Nephron (organoid): Measurements from ENCODE around the gene CADPS.

Experiments
- H3K27ac Mint-ChIP-seq, 3 experiments: 2 replicates each; pipeline ENCODE4 v1.8.0; 2020; ENCODE audit warnings: mixed read lengths in 3 of 3, mild to moderate bottlenecking in 2 of 3, moderate library complexity in 1 of 3
- H3K27me3 Mint-ChIP-seq: 2 replicates; pipeline ENCODE4 v1.8.0; 2021; ENCODE audit warnings: low read depth, mild to moderate bottlenecking, moderate library complexity, mixed read lengths
- H3K36me3 Mint-ChIP-seq: 2 replicates; pipeline ENCODE4 v1.8.0; 2020; ENCODE audit warnings: low read depth, mixed read lengths
- H3K4me1 Mint-ChIP-seq: 2 replicates; pipeline ENCODE4 v1.8.0; 2020; ENCODE audit warnings: mixed read lengths
- H3K4me3 Mint-ChIP-seq, 3 experiments: 2 replicates each; pipeline ENCODE4 v1.8.0; 2020; ENCODE audit warnings: mild to moderate bottlenecking in 3 of 3, mixed read lengths in 3 of 3, moderate library complexity in 2 of 3
- H3K9me3 Mint-ChIP-seq: 2 replicates; pipeline ENCODE4 v1.8.0; 2020; ENCODE audit warnings: mixed read lengths
- TF ChIP-seq, protein P1 (sequence below), 3 experiments: fragments of 200-600 bp; sonication (generic); IDR thresholded peaks; one replicate each; pipeline ENCODE4 v1.5.0; 2021; ENCODE audit warnings: antibody characterized with exemption in 3 of 3; ENCODE audit not compliant: unreplicated experiment in 3 of 3

The CADPS gene

DNA sequence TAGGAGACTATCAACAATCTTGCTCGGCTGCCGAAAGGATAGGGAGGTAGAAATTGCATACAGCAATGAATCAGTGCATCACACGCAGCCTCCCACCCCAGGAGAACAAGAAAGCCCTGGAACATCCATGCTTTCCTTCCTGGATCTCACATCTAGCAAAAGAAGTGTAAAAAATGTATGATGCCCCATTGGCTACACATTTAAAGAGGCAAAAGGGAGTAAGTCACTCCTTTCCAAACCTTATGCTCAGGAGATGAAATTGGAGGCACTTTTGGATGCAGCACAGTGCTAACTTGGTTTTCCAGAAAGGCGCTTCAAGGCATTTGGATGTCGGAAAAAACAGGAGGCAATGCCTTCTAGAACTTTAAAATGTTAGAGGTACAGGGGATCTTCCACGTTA lies 469.6 kb downstream of the CADPS start:
- no peak overlapping the region for H3K4me3 Mint-ChIP-seq
- no peak overlapping the region for H3K27ac Mint-ChIP-seq
- H3K9me3 Mint-ChIP-seq = no peaks in the 10 kb centered on the region
- no peaks in the 10 kb centered on the region for H3K36me3 Mint-ChIP-seq
- H3K4me1 Mint-ChIP-seq = no peaks in the 10 kb centered on the region
- H3K27me3 Mint-ChIP-seq = peaks cover 24% of the 10 kb centered on the region
- TF ChIP-seq, protein P1, sequence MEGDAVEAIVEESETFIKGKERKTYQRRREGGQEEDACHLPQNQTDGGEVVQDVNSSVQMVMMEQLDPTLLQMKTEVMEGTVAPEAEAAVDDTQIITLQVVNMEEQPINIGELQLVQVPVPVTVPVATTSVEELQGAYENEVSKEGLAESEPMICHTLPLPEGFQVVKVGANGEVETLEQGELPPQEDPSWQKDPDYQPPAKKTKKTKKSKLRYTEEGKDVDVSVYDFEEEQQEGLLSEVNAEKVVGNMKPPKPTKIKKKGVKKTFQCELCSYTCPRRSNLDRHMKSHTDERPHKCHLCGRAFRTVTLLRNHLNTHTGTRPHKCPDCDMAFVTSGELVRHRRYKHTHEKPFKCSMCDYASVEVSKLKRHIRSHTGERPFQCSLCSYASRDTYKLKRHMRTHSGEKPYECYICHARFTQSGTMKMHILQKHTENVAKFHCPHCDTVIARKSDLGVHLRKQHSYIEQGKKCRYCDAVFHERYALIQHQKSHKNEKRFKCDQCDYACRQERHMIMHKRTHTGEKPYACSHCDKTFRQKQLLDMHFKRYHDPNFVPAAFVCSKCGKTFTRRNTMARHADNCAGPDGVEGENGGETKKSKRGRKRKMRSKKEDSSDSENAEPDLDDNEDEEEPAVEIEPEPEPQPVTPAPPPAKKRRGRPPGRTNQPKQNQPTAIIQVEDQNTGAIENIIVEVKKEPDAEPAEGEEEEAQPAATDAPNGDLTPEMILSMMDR (IDR thresholded peaks at IDR 0.05; ENCODE audit: unreplicated experiment in 3 of 3) = no peak

DNA sequence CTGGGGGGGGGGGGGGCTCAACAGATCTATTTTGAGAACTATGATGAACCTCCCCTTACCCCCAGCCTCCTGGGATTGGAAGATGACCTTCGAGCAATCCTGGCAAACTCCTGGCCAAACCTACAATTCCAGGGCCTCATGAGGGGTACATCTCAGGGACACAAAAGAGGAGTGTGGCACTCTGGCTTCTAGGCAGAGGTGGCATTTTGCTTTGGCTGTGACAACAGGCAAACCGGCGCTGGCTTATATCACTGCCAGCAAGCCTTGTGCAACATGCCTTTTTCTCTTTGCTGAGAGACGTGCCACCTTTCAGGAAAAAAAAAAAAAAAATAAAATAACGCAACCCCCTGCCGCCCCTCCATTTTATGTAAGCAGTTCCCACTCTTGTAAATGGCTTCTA lies 470.1 kb downstream of the CADPS start:
- H3K27ac Mint-ChIP-seq = no peak overlapping the region
- no peaks in the 10 kb centered on the region for H3K9me3 Mint-ChIP-seq
- H3K4me3 Mint-ChIP-seq = no peak overlapping the region
- TF ChIP-seq, protein P1 (IDR thresholded peaks at IDR 0.05; ENCODE audit: unreplicated experiment in 3 of 3) = no peak
- peaks cover 23% of the 10 kb centered on the region for H3K27me3 Mint-ChIP-seq
- no peaks in the 10 kb centered on the region for H3K4me1 Mint-ChIP-seq
- no peaks in the 10 kb centered on the region for H3K36me3 Mint-ChIP-seq

GRCh38 chr3:62404321-62404720 lies 470.9 kb downstream of the CADPS start:
- no peaks in the 10 kb centered on the region for H3K9me3 Mint-ChIP-seq
- no peak overlapping the region for H3K27ac Mint-ChIP-seq
- TF ChIP-seq, protein P1 (IDR thresholded peaks at IDR 0.05; ENCODE audit: unreplicated experiment in 3 of 3) = no peak
- peaks cover 19% of the 10 kb centered on the region for H3K27me3 Mint-ChIP-seq
- H3K36me3 Mint-ChIP-seq = no peaks in the 10 kb centered on the region
- no peaks in the 10 kb centered on the region for H3K4me1 Mint-ChIP-seq
- H3K4me3 Mint-ChIP-seq = no peak overlapping the region

- H3K4me3 Mint-ChIP-seq = no peak overlapping the region
- H3K4me1 Mint-ChIP-seq = no peaks in the 10 kb centered on the region
- H3K27me3 Mint-ChIP-seq = peaks cover 16% of the 10 kb centered on the region
- H3K27ac Mint-ChIP-seq = no peak overlapping the region
- H3K36me3 Mint-ChIP-seq = no peaks in the 10 kb centered on the region
- no peaks in the 10 kb centered on the region for H3K9me3 Mint-ChIP-seq
- TF ChIP-seq, protein P1 (IDR thresholded peaks at IDR 0.05; ENCODE audit: unreplicated experiment in 3 of 3) = no peak
These were observed 471.5 kb downstream of the CADPS start for GRCh38 chr3:62403765-62404164.

DNA sequence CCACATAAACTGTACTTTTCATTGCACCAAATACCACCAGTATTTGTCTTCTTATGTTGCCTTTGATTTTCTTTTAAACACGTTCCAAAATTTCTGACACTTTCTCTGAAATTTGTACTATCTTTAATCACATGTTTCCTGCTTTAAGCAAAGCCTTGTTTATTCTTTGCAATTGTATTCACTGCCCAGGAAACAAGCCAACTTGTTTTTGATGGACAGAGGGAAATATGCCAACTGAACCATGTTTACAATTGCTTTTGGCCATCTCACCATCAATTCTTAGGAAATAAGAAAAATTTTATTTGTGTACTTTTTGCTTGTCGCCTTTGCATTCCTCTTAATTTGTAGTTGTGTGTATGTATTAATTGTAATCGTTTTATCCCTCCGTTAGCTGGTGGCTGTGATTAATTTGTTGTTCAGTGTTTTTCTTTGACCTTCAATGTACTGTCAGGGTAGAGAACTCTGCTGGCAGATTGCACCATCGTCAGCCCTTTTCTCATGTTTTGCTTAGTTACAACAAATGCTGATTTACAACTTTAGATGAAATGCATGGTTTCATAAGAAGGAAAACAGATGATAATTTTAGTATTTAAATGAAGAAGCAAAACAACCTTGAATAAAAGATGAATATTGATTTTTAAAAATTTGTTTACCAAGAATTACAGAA lies 482.5 kb downstream of the CADPS start:
- TF ChIP-seq, protein P1 (IDR thresholded peaks at IDR 0.05; ENCODE audit: unreplicated experiment in 3 of 3) = no peak
- Mint-ChIP-seq H3K4me3 (peak overlapping the region in 1 of 3 experiments; percentile 16), H3K27ac (no peak overlapping the region), H3K9me3 (no peaks in the 10 kb centered on the region), H3K27me3 (peaks cover 46% of the 10 kb centered on the region), H3K4me1 (no peaks in the 10 kb centered on the region), H3K36me3 (no peaks in the 10 kb centered on the region)

GRCh38 chr3:62387251-62387650 lies 488.0 kb downstream of the CADPS start:
- no peaks in the 10 kb centered on the region for H3K4me1 Mint-ChIP-seq
- H3K27ac Mint-ChIP-seq = no peak overlapping the region
- peaks cover 2% of the 10 kb centered on the region for H3K9me3 Mint-ChIP-seq
- H3K4me3 Mint-ChIP-seq = no peak overlapping the region
- TF ChIP-seq, protein P1 (IDR thresholded peaks at IDR 0.05; ENCODE audit: unreplicated experiment in 3 of 3) = no peak
- no peaks in the 10 kb centered on the region for H3K36me3 Mint-ChIP-seq
- H3K27me3 Mint-ChIP-seq = peaks cover 75% of the 10 kb centered on the region
